ENCODE measurements around the gene HUWE1.

DNA sequence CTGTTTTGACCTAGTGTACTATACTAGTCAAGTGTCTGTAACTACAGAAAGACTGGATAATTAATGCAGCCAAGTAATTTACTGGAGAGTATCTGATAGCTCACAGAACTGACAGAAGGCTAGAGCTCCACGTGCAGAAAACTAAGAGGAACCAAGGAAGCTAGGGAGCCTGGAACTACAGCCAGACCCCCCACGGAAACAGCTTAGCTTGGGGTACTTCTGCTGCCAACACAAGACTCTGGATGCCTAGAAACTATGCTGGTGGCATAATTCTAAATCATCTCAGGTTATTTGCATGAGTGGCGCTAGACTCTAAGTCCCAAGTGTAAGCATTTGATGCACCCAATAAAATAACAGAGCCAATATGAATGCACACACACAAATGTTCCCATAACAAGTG, 26.5 kb downstream of the HUWE1 start:
- TF ChIP-seq ZNF317 (CRISPR knock-in tag; IDR thresholded peaks at IDR 0.05; ENCODE audit: borderline replicate concordance, low read depth): no peak
- TF ChIP-seq, protein P1, sequence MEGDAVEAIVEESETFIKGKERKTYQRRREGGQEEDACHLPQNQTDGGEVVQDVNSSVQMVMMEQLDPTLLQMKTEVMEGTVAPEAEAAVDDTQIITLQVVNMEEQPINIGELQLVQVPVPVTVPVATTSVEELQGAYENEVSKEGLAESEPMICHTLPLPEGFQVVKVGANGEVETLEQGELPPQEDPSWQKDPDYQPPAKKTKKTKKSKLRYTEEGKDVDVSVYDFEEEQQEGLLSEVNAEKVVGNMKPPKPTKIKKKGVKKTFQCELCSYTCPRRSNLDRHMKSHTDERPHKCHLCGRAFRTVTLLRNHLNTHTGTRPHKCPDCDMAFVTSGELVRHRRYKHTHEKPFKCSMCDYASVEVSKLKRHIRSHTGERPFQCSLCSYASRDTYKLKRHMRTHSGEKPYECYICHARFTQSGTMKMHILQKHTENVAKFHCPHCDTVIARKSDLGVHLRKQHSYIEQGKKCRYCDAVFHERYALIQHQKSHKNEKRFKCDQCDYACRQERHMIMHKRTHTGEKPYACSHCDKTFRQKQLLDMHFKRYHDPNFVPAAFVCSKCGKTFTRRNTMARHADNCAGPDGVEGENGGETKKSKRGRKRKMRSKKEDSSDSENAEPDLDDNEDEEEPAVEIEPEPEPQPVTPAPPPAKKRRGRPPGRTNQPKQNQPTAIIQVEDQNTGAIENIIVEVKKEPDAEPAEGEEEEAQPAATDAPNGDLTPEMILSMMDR (IDR thresholded peaks at IDR 0.05): no peak
- TF ChIP-seq, protein P2, sequence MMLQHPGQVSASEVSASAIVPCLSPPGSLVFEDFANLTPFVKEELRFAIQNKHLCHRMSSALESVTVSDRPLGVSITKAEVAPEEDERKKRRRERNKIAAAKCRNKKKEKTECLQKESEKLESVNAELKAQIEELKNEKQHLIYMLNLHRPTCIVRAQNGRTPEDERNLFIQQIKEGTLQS (CRISPR knock-in tag; conservative IDR thresholded peaks at IDR 0.05): no peak
- no peak for TF ChIP-seq TP53 (CRISPR knock-in tag; IDR thresholded peaks at IDR 0.05)
- TF ChIP-seq IRF2 (CRISPR knock-in tag; IDR thresholded peaks at IDR 0.05; ENCODE audit: borderline replicate concordance, low read depth): no peak
- TF ChIP-seq, protein P3, sequence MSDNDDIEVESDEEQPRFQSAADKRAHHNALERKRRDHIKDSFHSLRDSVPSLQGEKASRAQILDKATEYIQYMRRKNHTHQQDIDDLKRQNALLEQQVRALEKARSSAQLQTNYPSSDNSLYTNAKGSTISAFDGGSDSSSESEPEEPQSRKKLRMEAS (CRISPR knock-in tag; IDR thresholded peaks at IDR 0.05): no peak
- TF ChIP-seq NR3C1 (CRISPR knock-in tag; conservative IDR thresholded peaks at IDR 0.05; ENCODE audit: low read depth): no peak
- TF ChIP-seq FOXP1 (CRISPR knock-in tag; IDR thresholded peaks at IDR 0.05; ENCODE audit: borderline replicate concordance): no peak
- TF ChIP-seq, protein P4, sequence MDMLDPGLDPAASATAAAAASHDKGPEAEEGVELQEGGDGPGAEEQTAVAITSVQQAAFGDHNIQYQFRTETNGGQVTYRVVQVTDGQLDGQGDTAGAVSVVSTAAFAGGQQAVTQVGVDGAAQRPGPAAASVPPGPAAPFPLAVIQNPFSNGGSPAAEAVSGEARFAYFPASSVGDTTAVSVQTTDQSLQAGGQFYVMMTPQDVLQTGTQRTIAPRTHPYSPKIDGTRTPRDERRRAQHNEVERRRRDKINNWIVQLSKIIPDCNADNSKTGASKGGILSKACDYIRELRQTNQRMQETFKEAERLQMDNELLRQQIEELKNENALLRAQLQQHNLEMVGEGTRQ (CRISPR knock-in tag; IDR thresholded peaks at IDR 0.05): no peak
- TF ChIP-seq, protein P5, sequence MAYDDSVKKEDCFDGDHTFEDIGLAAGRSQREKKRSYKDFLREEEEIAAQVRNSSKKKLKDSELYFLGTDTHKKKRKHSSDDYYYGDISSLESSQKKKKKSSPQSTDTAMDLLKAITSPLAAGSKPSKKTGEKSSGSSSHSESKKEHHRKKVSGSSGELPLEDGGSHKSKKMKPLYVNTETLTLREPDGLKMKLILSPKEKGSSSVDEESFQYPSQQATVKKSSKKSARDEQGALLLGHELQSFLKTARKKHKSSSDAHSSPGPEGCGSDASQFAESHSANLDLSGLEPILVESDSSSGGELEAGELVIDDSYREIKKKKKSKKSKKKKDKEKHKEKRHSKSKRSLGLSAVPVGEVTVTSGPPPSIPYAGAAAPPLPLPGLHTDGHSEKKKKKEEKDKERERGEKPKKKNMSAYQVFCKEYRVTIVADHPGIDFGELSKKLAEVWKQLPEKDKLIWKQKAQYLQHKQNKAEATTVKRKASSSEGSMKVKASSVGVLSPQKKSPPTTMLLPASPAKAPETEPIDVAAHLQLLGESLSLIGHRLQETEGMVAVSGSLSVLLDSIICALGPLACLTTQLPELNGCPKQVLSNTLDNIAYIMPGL (CRISPR knock-in tag; IDR thresholded peaks at IDR 0.05): no peak
